Panc1 (cell line): Measurements from ENCODE around the gene ZNF607. TPM values are rescaled to one million over a fixed set of nuclear protein-coding genes. Genes with fewer than 3 reads are reported as not detected.
A peak's percentile ranks its signal among the peaks of the same experiment; 100 is the strongest.
"Not testable (repeated sequence)": the region's sequence is repeated elsewhere in the genome, so short reads cannot be mapped to it uniquely, and the experiment has no call there.

Experiments used
- ATAC-seq: fragments of 200-7000 bp; cut with Tn5 transposase; 2 replicates; pipeline ENCODE4 v1.9.1; 2020; ENCODE audit warnings: mild to moderate bottlenecking, moderate library complexity
- Bru-seq: library from RNA; stranded (reverse); fragments of 400-500 nt; gene quantifications from one replicate; lab custom pipeline; 2021; lab: Mats Ljungman, UMichigan
- BruChase-seq, 2 experiments: library from RNA; stranded (reverse); fragments of 400-500 nt; gene quantifications; one replicate each; lab custom pipeline; 2021; lab: Mats Ljungman, UMichigan
- BruUV-seq: library from RNA; stranded (reverse); fragments of 400-500 nt; replicated peaks from 2 replicates; lab custom pipeline; 2021; lab: Mats Ljungman, UMichigan
- CTCF ChIA-PET: fragments of 300-600 bp; sonication (Branson Sonifier 250); formaldehyde crosslinking; loops from one replicate; lab custom pipeline; 2022; ENCODE audit warnings: antibody characterized with exemption; lab: Charles Lee
- POLR2A ChIA-PET: fragments of 300-600 bp; sonication (Branson Sonifier 250); formaldehyde crosslinking; loops from one replicate; lab custom pipeline; 2022; ENCODE audit warnings: antibody characterized with exemption; lab: Charles Lee
- DNase-seq: peaks from one replicate; pipeline ENCODE4 v3.0.0-alpha.2; 2010; ENCODE audit warnings: low read depth, low spot score
- H3K27ac ChIP-seq: 2 replicates; pipeline ENCODE4 v1.5.1; 2011; ENCODE audit warnings: mild to moderate bottlenecking, low read length, inconsistent platforms
- H3K27me3 ChIP-seq: fragments of 200-500 bp; sonication (Bioruptor generic); 2 replicates; pipeline ENCODE4 v1.6.0; 2014; ENCODE audit warnings: low read length, inconsistent platforms; ENCODE audit not compliant: control insufficient read depth, insufficient read depth
- H3K36me3 ChIP-seq: fragments of 200-500 bp; sonication (Bioruptor generic); 2 replicates; pipeline ENCODE4 v1.5.1; 2014; ENCODE audit warnings: inconsistent platforms, mild to moderate bottlenecking, low read length, moderate library complexity; ENCODE audit not compliant: control insufficient read depth, insufficient read depth
- H3K4me1 ChIP-seq: 2 replicates; pipeline ENCODE4 v1.5.1; 2011; ENCODE audit warnings: inconsistent platforms, mild to moderate bottlenecking, low read length, moderate library complexity; ENCODE audit not compliant: control insufficient read depth, insufficient read depth
- H3K4me3 ChIP-seq, 2 experiments: 2 replicates each; pipeline ENCODE4 v1.5.1; 2011 to 2012; ENCODE audit warnings: low read depth in 2 of 2, low read length in 2 of 2, mild to moderate bottlenecking in 2 of 2, inconsistent platforms in 1 of 2, moderate library complexity in 1 of 2
- H3K9me3 ChIP-seq: fragments of 200-500 bp; sonication (Bioruptor generic); 2 replicates; pipeline ENCODE4 v1.5.1; 2014; ENCODE audit warnings: low read depth, mild to moderate bottlenecking, inconsistent platforms, low read length, moderate library complexity; ENCODE audit not compliant: control insufficient read depth, insufficient read depth
- POLR2AphosphoS5 ChIP-seq: IDR thresholded peaks from 2 replicates; pipeline ENCODE4 v1.6.1; 2012; ENCODE audit warnings: mild to moderate bottlenecking, low read depth, low read length, moderate library complexity
- SIN3A ChIP-seq: IDR thresholded peaks from 2 replicates; pipeline ENCODE4 v1.6.1; 2012; ENCODE audit warnings: low read depth, mild to moderate bottlenecking, low read length, moderate library complexity, borderline replicate concordance; ENCODE audit not compliant: insufficient read depth
- TCF7L2 ChIP-seq: IDR thresholded peaks from 2 replicates; pipeline ENCODE4 v1.6.1; 2011; ENCODE audit warnings: mild to moderate bottlenecking, low read depth, low read length, inconsistent platforms
- in situ Hi-C: cut with HindIII; loops from 2 replicates; pipeline ENCODE4 v1.10.0; 2016; ENCODE audit warnings: low sequenced_read_pairs, low pct_unique_long_range_greater_than_20kb
- intact Hi-C: fragments of 100-400 bp; cut with micrococcal nuclease; formaldehyde crosslinking; loops from one replicate; pipeline ENCODE4 v1.10.0; 2022; ENCODE audit not compliant: unreplicated experiment
- long read RNA-seq: library from polyadenylated mRNA; unstranded; transcript quantifications from one replicate; pipeline ENCODE4 v2.0.0, GENCODE V29; 2021; ENCODE audit not compliant: unreplicated experiment
- polyA plus RNA-seq: library from polyadenylated mRNA; unstranded; fragments of >200 nt; gene quantifications from one replicate; pipeline ENCODE4 v1.2.1, GENCODE V29; 2012; ENCODE audit warnings: missing spikeins; ENCODE audit not compliant: insufficient read length
- total RNA-seq: library from RNA; stranded (reverse); gene quantifications from one replicate; pipeline ENCODE4 v1.2.1, GENCODE V29; 2021; ENCODE audit not compliant: unreplicated experiment
- TF ChIP-seq, protein P1 (sequence below), 2 experiments: IDR thresholded peaks; 2 replicates each; pipeline ENCODE4 v1.6.1; 2011 to 2012; ENCODE audit warnings: low read depth in 2 of 2, control low read depth in 1 of 2, low read length in 1 of 2, mild to moderate bottlenecking in 1 of 2, moderate library complexity in 1 of 2; ENCODE audit not compliant: insufficient read depth in 1 of 2
- TF ChIP-seq, protein P2 (sequence below): fragments of 450-650 bp; IDR thresholded peaks from 2 replicates; pipeline ENCODE4 v1.5.1; 2017; ENCODE audit warnings: mild to moderate bottlenecking

Gene ZNF607
- 17.3 TPM for total RNA-seq
- polyA plus RNA-seq: 6.1 TPM
- percentile 75 among the genes with signal in this experiment for Bru-seq, nascent RNA
- percentile 97 among the genes with signal in this experiment for BruChase-seq, experiment 1, labeled RNA remaining after a 2-hour chase
- percentile 77 among the genes with signal in this experiment for BruChase-seq, experiment 2, labeled RNA remaining after a 6-hour chase
- long read RNA-seq, full-length matches to known transcripts: 7 of 27 reads
- long read RNA-seq, partial matches to known transcripts: 0 of 27 reads
- long read RNA-seq, other reads (novel, unspliced or antisense): 20 of 27 reads

DNA sequence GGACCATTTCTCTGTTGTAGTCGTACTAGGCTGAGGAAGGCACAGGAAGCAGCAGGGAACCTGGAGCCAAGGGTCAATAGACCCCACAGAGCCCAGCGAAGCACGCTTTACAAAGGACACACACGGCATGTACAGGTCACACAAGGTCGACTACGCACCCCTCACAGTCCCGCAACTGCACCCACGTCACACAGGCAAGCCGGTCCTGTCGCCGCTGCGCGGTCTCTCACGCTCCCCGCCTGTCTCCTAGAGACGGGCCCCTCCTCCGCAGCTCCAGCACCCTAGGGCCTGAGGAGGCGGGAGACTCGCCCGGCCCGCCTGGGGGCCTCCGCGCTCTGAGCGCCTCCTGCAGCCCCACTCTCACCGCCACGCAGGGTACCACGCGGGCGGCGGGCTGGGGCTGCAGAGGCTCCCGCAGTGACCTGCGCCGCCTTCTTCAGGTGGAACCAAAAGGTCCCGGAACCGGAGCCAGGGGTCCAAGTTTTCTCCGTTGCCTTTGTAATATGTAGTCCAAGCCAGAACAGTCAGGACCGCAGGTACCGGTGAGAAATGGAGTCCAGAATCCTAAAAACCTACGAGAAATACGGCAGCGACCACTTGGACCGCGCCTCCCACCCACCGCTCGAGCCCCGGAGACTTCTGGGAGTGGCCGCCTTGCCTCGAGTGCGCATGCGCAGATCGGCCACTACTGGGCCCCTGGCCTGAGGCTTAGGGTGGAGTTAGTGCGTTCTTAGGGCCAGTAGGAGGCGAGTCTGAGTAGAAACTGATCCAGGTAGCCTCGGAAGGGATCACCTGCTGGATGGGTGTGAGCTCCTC is at the start of gene ZNF607:
TSS of gene ZNF607 (minus strand) at position 651 of the 816 bp plus-strand sequence. CDS start 8,143 bp downstream, outside the sequence.
- TF ChIP-seq, protein P1, sequence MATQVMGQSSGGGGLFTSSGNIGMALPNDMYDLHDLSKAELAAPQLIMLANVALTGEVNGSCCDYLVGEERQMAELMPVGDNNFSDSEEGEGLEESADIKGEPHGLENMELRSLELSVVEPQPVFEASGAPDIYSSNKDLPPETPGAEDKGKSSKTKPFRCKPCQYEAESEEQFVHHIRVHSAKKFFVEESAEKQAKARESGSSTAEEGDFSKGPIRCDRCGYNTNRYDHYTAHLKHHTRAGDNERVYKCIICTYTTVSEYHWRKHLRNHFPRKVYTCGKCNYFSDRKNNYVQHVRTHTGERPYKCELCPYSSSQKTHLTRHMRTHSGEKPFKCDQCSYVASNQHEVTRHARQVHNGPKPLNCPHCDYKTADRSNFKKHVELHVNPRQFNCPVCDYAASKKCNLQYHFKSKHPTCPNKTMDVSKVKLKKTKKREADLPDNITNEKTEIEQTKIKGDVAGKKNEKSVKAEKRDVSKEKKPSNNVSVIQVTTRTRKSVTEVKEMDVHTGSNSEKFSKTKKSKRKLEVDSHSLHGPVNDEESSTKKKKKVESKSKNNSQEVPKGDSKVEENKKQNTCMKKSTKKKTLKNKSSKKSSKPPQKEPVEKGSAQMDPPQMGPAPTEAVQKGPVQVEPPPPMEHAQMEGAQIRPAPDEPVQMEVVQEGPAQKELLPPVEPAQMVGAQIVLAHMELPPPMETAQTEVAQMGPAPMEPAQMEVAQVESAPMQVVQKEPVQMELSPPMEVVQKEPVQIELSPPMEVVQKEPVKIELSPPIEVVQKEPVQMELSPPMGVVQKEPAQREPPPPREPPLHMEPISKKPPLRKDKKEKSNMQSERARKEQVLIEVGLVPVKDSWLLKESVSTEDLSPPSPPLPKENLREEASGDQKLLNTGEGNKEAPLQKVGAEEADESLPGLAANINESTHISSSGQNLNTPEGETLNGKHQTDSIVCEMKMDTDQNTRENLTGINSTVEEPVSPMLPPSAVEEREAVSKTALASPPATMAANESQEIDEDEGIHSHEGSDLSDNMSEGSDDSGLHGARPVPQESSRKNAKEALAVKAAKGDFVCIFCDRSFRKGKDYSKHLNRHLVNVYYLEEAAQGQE (IDR thresholded peaks at IDR 0.05; ENCODE audit: insufficient read depth in 1 of 2, low read depth in 2 of 2, low read length in 1 of 2): no peak
- TF ChIP-seq TCF7L2 (peak; percentile 23; the same call in 1 of the 2 replicates), POLR2AphosphoS5 (peak; percentile 91), SIN3A (0 out of 2 replicates have a peak, but pooled peaks have one; percentile 49)
- TF ChIP-seq, protein P2, sequence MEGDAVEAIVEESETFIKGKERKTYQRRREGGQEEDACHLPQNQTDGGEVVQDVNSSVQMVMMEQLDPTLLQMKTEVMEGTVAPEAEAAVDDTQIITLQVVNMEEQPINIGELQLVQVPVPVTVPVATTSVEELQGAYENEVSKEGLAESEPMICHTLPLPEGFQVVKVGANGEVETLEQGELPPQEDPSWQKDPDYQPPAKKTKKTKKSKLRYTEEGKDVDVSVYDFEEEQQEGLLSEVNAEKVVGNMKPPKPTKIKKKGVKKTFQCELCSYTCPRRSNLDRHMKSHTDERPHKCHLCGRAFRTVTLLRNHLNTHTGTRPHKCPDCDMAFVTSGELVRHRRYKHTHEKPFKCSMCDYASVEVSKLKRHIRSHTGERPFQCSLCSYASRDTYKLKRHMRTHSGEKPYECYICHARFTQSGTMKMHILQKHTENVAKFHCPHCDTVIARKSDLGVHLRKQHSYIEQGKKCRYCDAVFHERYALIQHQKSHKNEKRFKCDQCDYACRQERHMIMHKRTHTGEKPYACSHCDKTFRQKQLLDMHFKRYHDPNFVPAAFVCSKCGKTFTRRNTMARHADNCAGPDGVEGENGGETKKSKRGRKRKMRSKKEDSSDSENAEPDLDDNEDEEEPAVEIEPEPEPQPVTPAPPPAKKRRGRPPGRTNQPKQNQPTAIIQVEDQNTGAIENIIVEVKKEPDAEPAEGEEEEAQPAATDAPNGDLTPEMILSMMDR: peak; percentile 88
- in situ Hi-C loops: no loop called here
- peak; percentile 99 for ATAC-seq
- BruUV-seq: TSS peak; percentile 81
- Histone ChIP-seq H3K27me3 (no peaks in the 10 kb centered on the region), H3K9me3 (peaks cover 21% of the 10 kb centered on the region), H3K36me3 (no peaks in the 10 kb centered on the region), H3K4me1 (peaks cover 5% of the 10 kb centered on the region; the same call in 1 of the 2 replicates), H3K27ac (peak within 1 kb of the TSS; percentile 82), H3K4me3 (peak within 1 kb of the TSS; percentile 78 to 87)
- DNase-seq: peak; percentile 87
- intact Hi-C loops: no loop called here
- CTCF ChIA-PET: interaction anchor here (1.1 kb wide), 1 partner anchor 178 kb away, joined by 8 read pairs; no protein-coding TSS in a partner anchor
- POLR2A ChIA-PET: interaction anchor here (0.6 kb wide), 1 partner anchor 88 kb away, joined by 6 read pairs; no protein-coding TSS in a partner anchor

DNA sequence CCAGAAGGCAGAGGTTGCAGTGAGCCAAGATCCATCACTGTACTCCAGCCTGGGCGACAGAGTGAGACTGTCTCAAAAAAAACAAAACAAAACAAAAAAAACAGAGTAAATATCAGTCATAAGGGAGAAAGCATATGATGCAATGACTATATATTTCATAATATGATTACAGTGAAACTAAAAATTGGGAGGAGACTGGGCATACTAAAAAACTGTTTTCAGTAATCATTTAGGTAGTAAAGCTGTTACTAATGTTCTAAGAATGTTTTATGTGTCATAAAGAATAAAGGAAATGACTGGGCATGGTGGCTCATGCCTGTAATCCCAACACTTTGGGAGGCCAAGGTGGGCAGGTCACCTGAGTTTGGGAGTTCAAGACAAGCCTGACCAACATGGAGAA is 43.9 kb upstream of the ZNF607 start:
- TF ChIP-seq TCF7L2: no peak
- TF ChIP-seq, protein P1 (IDR thresholded peaks at IDR 0.05; ENCODE audit: insufficient read depth in 1 of 2, low read depth in 2 of 2, low read length in 1 of 2): no peak
- TF ChIP-seq SIN3A: no peak
- no peak for TF ChIP-seq POLR2AphosphoS5
- TF ChIP-seq, protein P2: no peak
- in situ Hi-C loops: no loop called here
- ChIA-PET POLR2A (no interaction called here), CTCF (no interaction called here)
- ATAC-seq (no peak), DNase-seq (peak; percentile 8)
- no TSS peak for BruUV-seq
- H3K27ac ChIP-seq: no peak overlapping the region
- H3K9me3 ChIP-seq: no peaks in the 10 kb centered on the region; the same call in 1 of the 2 replicates
- intact Hi-C loops: no loop called here
- H3K4me3 ChIP-seq: no peak overlapping the region
- no peaks in the 10 kb centered on the region for H3K27me3 ChIP-seq
- no peaks in the 10 kb centered on the region for H3K4me1 ChIP-seq
- H3K36me3 ChIP-seq: no peaks in the 10 kb centered on the region

DNA sequence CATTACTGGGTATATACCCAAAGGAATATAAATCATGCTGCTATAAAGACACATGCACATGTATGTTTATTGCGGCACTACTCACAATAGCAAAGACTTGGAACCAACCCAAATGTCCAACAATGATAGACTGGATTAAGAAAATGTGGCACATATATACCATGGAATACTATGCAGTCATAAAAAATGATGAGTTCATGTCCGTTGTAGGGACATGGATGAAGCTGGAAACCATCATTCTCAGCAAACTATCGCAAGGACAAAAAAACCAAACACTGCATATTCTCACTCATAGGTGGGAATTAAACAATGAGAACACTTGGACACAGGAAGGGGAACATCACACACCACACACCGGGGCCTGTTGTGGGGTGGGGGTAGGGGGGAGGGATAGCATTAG is 38.1 kb upstream of the ZNF607 start:
- not testable (repeated sequence) for H3K27ac ChIP-seq

More for the DNA sequence above, 38.1 kb upstream of the ZNF607 start:
- ATAC-seq, H3K4me1 ChIP-seq, DNase-seq, H3K36me3 ChIP-seq, POLR2A ChIA-PET, in situ Hi-C loops, H3K27me3 ChIP-seq, H3K4me3 ChIP-seq, CTCF ChIA-PET, BruUV-seq, intact Hi-C loops, H3K9me3 ChIP-seq: not testable (repeated sequence)
